Prostate gland (tissue), 2 donors: ENCODE data around the gene ZBTB47.

Source experiments
- POLR2A ChIP-seq: fragments of 450-650 bp; IDR thresholded peaks from one replicate; pipeline ENCODE4 v1.6.1; 2016; ENCODE audit warnings: antibody characterized with exemption, mild to moderate bottlenecking
- TF ChIP-seq, protein P1 (sequence below), 4 experiments: fragments of 200-600 bp in 2 of 4; fragments of 450-650 bp in 2 of 4; sonication (generic) in 2 of 4; IDR thresholded peaks; 1 replicate in 3 of 4; 2 replicates in 1 of 4; pipeline ENCODE4 v1.5.1; 2016 to 2019; ENCODE audit warnings: antibody characterized with exemption in 4 of 4, mild to moderate bottlenecking in 2 of 4, moderate library complexity in 2 of 4

DNA sequence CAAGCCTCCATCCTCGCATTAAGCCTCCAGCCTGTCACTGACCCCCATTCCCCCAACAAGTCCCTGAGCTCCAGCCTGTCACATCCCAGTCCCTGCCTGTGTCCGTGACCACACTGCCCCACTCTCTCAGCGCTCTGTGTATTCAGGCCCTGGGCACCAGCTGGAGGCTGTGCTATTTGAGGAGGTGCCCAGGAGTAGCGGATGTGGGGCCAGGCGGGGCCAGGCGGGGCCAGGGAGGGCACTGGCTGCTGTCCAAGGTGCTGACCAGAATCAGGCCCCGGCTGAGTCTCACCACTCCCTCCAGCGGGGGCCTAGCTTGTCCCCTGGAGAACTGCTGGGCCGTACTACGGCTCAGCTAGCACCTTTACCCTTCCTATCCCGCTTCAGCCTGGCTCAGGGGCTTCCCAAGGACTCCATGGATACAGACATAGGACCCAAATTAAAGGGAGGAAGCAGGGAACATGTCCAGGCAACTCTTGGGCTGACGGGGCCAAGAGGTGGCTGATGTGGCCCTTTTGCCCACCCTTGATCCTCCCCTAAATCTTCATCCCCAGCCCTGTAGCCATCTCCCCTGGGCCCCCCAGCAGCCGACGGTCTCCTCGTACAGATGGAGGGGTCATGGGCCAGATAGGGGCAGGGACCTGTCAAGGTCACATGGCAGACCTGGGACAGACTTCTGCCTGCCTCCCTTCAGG lies 48.0 kb downstream of the ZBTB47 start:
- TF ChIP-seq, protein P1, sequence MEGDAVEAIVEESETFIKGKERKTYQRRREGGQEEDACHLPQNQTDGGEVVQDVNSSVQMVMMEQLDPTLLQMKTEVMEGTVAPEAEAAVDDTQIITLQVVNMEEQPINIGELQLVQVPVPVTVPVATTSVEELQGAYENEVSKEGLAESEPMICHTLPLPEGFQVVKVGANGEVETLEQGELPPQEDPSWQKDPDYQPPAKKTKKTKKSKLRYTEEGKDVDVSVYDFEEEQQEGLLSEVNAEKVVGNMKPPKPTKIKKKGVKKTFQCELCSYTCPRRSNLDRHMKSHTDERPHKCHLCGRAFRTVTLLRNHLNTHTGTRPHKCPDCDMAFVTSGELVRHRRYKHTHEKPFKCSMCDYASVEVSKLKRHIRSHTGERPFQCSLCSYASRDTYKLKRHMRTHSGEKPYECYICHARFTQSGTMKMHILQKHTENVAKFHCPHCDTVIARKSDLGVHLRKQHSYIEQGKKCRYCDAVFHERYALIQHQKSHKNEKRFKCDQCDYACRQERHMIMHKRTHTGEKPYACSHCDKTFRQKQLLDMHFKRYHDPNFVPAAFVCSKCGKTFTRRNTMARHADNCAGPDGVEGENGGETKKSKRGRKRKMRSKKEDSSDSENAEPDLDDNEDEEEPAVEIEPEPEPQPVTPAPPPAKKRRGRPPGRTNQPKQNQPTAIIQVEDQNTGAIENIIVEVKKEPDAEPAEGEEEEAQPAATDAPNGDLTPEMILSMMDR (IDR thresholded peaks at IDR 0.05) = no peak
- TF ChIP-seq POLR2A = no peak
